ENCODE measurements around the gene FAM89A. TPM values are rescaled to one million over a fixed set of nuclear protein-coding genes. Genes with fewer than 3 reads are reported as not detected.
A peak's percentile ranks its signal among the peaks of the same experiment; 100 is the strongest.

Gene FAM89A
- total RNA-seq, 2 donors from 2014 or later = 14.3 to 35.3 TPM

- WGBS, 2 donors = 85 to 97% methylated on average over 5 of the region's 5 CpGs
- peak overlapping the region in 3 of 4 donors; percentile 74 to 84 (median 83) for H3K27ac ChIP-seq
- TF ChIP-seq, protein P1, sequence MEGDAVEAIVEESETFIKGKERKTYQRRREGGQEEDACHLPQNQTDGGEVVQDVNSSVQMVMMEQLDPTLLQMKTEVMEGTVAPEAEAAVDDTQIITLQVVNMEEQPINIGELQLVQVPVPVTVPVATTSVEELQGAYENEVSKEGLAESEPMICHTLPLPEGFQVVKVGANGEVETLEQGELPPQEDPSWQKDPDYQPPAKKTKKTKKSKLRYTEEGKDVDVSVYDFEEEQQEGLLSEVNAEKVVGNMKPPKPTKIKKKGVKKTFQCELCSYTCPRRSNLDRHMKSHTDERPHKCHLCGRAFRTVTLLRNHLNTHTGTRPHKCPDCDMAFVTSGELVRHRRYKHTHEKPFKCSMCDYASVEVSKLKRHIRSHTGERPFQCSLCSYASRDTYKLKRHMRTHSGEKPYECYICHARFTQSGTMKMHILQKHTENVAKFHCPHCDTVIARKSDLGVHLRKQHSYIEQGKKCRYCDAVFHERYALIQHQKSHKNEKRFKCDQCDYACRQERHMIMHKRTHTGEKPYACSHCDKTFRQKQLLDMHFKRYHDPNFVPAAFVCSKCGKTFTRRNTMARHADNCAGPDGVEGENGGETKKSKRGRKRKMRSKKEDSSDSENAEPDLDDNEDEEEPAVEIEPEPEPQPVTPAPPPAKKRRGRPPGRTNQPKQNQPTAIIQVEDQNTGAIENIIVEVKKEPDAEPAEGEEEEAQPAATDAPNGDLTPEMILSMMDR (IDR thresholded peaks at IDR 0.05) = no peak
- TF ChIP-seq POLR2A (IDR thresholded peaks at IDR 0.05) = no peak
- DNase-seq (no peak), ATAC-seq (no peak)
- intact Hi-C loops (cut with DNase I) = no loop called here
- H3K9me3 ChIP-seq = no peaks in the 10 kb centered on the region
- H3K4me1 ChIP-seq = peaks cover 32% of the 10 kb centered on the region
- no peak overlapping the region for H3K4me3 ChIP-seq
- no peaks in the 10 kb centered on the region for H3K36me3 ChIP-seq (replicated peaks in 1 of 2; ENCODE audit: insufficient read depth in 1 of 2, low read depth in 2 of 2)
- H3K27me3 ChIP-seq = no peaks in the 10 kb centered on the region
These were observed 36.7 kb upstream of the FAM89A start for GRCh38 chr1:231076802-231077201.

DNA sequence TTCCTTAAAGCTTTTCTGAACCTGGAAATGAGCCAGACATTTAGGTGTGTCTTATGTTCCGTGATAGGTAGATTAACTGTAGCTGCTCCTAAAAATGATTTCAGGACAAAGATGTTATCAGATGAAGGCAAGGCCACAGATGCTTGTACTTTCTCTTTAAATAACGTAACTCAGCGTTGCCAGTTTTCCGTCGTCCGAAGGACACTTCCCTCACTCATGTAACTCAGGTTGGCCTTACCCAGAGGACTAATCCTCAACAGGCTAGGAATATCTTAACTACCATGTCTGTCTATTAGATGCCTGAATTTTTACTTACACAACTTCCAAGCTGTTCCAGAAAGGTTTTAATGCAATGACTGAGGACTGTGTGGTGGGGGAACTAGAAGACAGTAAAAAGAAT is 35.4 kb upstream of the FAM89A start:
- 35 to 51% methylated on average over 6 of the region's 6 CpGs for WGBS, 2 donors
- H3K36me3 ChIP-seq (replicated peaks in 1 of 2; ENCODE audit: insufficient read depth in 1 of 2, low read depth in 2 of 2) = no peaks in the 10 kb centered on the region
- H3K27me3 ChIP-seq = no peaks in the 10 kb centered on the region
- no peaks in the 10 kb centered on the region for H3K9me3 ChIP-seq
- intact Hi-C loops (cut with DNase I) = no loop called here
- peak overlapping the region; percentile 74 to 84 (median 82) for H3K27ac ChIP-seq
- H3K4me3 ChIP-seq = no peak overlapping the region
- no peak for TF ChIP-seq POLR2A (IDR thresholded peaks at IDR 0.05)
- ATAC-seq (peak; percentile 73), DNase-seq (peak; percentile 41 to 70 (median 61))
- peaks cover 32% of the 10 kb centered on the region for H3K4me1 ChIP-seq

DNA sequence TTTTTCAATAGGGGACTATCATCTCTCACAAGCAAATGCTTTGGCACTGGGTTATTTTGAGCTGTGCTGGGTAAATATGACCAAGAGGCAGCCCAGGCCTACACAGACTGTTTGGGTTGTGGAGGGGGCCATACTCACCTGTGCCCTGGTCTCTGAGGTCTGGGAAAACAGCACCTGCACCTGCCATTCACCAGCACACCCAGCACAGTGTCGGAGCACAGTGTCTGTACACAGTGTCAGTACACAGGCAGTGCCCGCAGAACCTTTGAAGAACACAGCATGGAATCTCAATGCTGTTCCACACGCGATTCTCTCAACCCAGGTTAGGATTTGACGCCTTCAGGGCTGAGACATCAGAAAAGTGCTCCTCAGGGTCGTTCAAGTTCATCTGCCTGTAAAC is 35.0 kb upstream of the FAM89A start:
- intact Hi-C loops (cut with DNase I) = no loop called here
- peak in 2 of 3 donors; percentile 40 to 50 for TF ChIP-seq POLR2A (IDR thresholded peaks at IDR 0.05)
- TF ChIP-seq, protein P1 (IDR thresholded peaks at IDR 0.05) = no peak
- 30 to 46% methylated on average over 6 of the region's 6 CpGs for WGBS, 2 donors
- H3K36me3 ChIP-seq (replicated peaks in 1 of 2; ENCODE audit: insufficient read depth in 1 of 2, low read depth in 2 of 2) = no peaks in the 10 kb centered on the region
- H3K27ac ChIP-seq = peak overlapping the region; percentile 74 to 84 (median 82)
- H3K27me3 ChIP-seq = no peaks in the 10 kb centered on the region
- H3K4me1 ChIP-seq = peaks cover 32% of the 10 kb centered on the region
- DNase-seq (peak; percentile 86 to 94 (median 94)), ATAC-seq (peak; percentile 98)
- H3K9me3 ChIP-seq = no peaks in the 10 kb centered on the region
- no peak overlapping the region for H3K4me3 ChIP-seq

DNA sequence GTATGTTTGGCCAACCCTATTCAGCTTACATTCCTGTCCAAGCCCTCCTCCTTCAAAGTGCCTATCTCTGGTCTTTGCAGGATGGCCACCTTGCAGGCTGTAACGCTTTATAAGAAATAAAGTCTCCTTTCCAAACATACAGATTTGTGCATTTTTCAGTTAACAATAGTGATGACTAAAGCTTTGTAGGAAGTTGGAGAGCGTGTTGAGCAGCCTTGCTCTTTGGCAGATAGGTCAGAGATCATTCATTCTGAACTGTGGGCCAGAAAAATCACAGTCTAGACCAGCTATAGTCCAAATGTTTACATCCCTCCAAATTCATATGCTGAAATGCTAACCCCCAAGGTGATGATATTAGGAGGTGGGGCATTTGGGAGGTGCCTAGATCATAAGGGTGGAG is 34.0 kb upstream of the FAM89A start:
- intact Hi-C loops (cut with DNase I) = no loop called here
- no peak for ATAC-seq
- Histone ChIP-seq H3K27me3 (no peaks in the 10 kb centered on the region), H3K9me3 (no peaks in the 10 kb centered on the region), H3K27ac (peak overlapping the region in 2 of 4 donors; percentile 83 to 84), H3K4me3 (no peak overlapping the region), H3K36me3 (replicated peaks in 1 of 2; ENCODE audit: insufficient read depth in 1 of 2, low read depth in 2 of 2) (no peaks in the 10 kb centered on the region), H3K4me1 (peaks cover 32% of the 10 kb centered on the region)
- 86 to 89% methylated on average over 2 of the region's 2 CpGs for WGBS, 2 donors
- no peak for TF ChIP-seq POLR2A (IDR thresholded peaks at IDR 0.05)
- TF ChIP-seq, protein P1 (IDR thresholded peaks at IDR 0.05) = no peak
- DNase-seq = no peak

DNA sequence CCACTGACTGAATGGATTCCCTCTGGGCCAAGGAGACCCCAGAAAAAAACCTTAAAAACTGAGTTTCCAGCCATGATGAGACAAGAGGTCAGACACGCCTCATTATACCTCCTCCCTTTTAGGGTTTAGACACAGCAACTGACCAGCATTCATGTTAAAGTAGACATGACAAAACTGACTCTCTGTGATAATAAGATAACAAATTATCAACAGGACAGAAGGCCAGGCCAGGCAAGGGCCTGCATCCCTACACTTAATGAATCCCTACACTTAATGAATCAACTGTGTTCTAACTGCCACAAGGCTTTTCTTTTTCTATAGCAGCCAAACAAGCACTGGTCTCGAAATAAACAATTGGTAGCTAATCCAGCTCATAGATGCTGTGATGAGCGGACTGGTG is 33.3 kb upstream of the FAM89A start:
- ATAC-seq (no peak), DNase-seq (no peak)
- intact Hi-C loops (cut with DNase I) = no loop called here
- WGBS, 2 donors = 91 to 95% methylated on average over 3 of the region's 3 CpGs
- no peaks in the 10 kb centered on the region for H3K27me3 ChIP-seq
- no peaks in the 10 kb centered on the region for H3K9me3 ChIP-seq
- no peak for TF ChIP-seq POLR2A (IDR thresholded peaks at IDR 0.05)
- TF ChIP-seq, protein P1 (IDR thresholded peaks at IDR 0.05) = no peak
- no peaks in the 10 kb centered on the region for H3K36me3 ChIP-seq (replicated peaks in 1 of 2; ENCODE audit: insufficient read depth in 1 of 2, low read depth in 2 of 2)
- H3K4me1 ChIP-seq = peaks cover 32% of the 10 kb centered on the region
- H3K4me3 ChIP-seq = no peak overlapping the region
- H3K27ac ChIP-seq = no peak overlapping the region
